ENCODE results near the gene CHI3L2.

DNA sequence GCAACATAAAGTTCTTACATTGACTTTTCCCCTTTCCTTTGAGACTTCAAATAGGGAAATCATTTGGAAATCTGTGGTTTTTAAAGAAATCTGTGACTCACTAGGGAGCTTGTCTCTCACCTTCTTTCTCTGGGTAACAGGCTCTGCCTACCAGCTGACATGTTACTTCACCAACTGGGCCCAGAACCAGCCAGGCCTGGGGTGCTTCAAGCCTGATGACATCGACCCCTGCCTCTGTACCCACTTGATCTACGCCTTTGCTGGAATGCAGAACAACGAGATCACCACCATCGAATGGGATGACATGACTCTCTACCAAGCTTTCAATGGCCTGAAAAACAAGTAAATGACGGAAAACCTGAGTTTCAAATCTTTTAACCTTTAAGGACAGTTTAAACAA lies 53.9 kb downstream of the CHI3L2 start:
- TF ChIP-seq, protein P1, sequence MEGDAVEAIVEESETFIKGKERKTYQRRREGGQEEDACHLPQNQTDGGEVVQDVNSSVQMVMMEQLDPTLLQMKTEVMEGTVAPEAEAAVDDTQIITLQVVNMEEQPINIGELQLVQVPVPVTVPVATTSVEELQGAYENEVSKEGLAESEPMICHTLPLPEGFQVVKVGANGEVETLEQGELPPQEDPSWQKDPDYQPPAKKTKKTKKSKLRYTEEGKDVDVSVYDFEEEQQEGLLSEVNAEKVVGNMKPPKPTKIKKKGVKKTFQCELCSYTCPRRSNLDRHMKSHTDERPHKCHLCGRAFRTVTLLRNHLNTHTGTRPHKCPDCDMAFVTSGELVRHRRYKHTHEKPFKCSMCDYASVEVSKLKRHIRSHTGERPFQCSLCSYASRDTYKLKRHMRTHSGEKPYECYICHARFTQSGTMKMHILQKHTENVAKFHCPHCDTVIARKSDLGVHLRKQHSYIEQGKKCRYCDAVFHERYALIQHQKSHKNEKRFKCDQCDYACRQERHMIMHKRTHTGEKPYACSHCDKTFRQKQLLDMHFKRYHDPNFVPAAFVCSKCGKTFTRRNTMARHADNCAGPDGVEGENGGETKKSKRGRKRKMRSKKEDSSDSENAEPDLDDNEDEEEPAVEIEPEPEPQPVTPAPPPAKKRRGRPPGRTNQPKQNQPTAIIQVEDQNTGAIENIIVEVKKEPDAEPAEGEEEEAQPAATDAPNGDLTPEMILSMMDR (IDR thresholded peaks at IDR 0.05), result no peak
- no peak for TF ChIP-seq SIN3A (IDR thresholded peaks at IDR 0.05; ENCODE audit: borderline replicate concordance, insufficient read depth, low read depth, low read length)

Data from Panc1 (cell line).